SK-N-MC (cell line): ENCODE data around the gene ZFHX2.
"Not testable (repeated sequence)": the region's sequence is repeated elsewhere in the genome, so short reads cannot be mapped to it uniquely, and the experiment has no call there.

Source experiments
- DNase-seq: peaks from one replicate; pipeline ENCODE4 v3.0.0-alpha.2; 2011; ENCODE audit warnings: low read depth, low spot score
- H3K27ac ChIP-seq: fragments of 200-600 bp; sonication (generic); 2 replicates; pipeline ENCODE4 v1.5.1; 2016; ENCODE audit warnings: mixed run types
- H3K36me3 ChIP-seq: fragments of 200-600 bp; sonication (generic); 2 replicates; pipeline ENCODE4 v1.6.1; 2017; ENCODE audit warnings: antibody characterized with exemption, low read length, mixed read lengths; ENCODE audit not compliant: insufficient read depth
- H3K4me3 ChIP-seq: fragments of 200-600 bp; sonication (generic); 2 replicates; pipeline ENCODE4 v1.5.1; 2016
- H3K9ac ChIP-seq: fragments of 200-600 bp; sonication (generic); 2 replicates; pipeline ENCODE4 v1.8.0; 2017; ENCODE audit warnings: mixed run types, mixed read lengths; ENCODE audit not compliant: insufficient read length
- H3K9me3 ChIP-seq: fragments of 200-600 bp; sonication (generic); 2 replicates; pipeline ENCODE4 v1.6.1; 2017; ENCODE audit warnings: low read depth, mild to moderate bottlenecking, antibody characterized with exemption, low read length, moderate library complexity, mixed read lengths
- EZH2 ChIP-seq: fragments of 200-600 bp; sonication (generic); IDR thresholded peaks from one replicate; pipeline ENCODE4 v1.6.1; 2017; ENCODE audit warnings: antibody characterized with exemption
- FOXP2 ChIP-seq: optimal IDR thresholded peaks from 2 replicates; pipeline ENCODE3; 2011; ENCODE audit warnings: mild to moderate bottlenecking, moderate library complexity; ENCODE audit not compliant: insufficient read depth; ENCODE audit errors: extremely low read length, control extremely low read depth
- POLR2AphosphoS5 ChIP-seq: IDR thresholded peaks from 2 replicates; pipeline ENCODE4 v1.6.1; 2012; ENCODE audit warnings: mild to moderate bottlenecking, low read depth, low read length, borderline replicate concordance

ZFHX2 gene

GRCh38 chr14:23551266-23552028, at the start of gene ZFHX2:
Gene ZFHX2 (minus strand): TSS chr14:23551765. CDS start chr14:23535325, 16,440 bp downstream.
- no peak for DNase-seq
- no peaks in the 10 kb centered on the region for H3K9me3 ChIP-seq
- peak within 1 kb of the TSS; percentile 93 for H3K4me3 ChIP-seq
- H3K9ac ChIP-seq: peak within 1 kb of the TSS; percentile 74
- no peaks in the 10 kb centered on the region for H3K36me3 ChIP-seq
- 0 out of 2 replicates have a peak within 1 kb of the TSS, but pooled peaks have one; percentile 34 for H3K27ac ChIP-seq
- no peak for TF ChIP-seq FOXP2
- peak; percentile 76; the same call in 1 of the 2 replicates for TF ChIP-seq POLR2AphosphoS5

- DNase-seq: no peak
- no peaks in the 10 kb centered on the region for H3K9me3 ChIP-seq
- TF ChIP-seq EZH2 (no peak), FOXP2 (no peak)
Observed at GRCh38 chr14:23600806-23601205, 49.2 kb upstream of the ZFHX2 start.

GRCh38 chr14:23600322-23600707, 48.8 kb upstream of the ZFHX2 start:
- no peak for DNase-seq
- TF ChIP-seq EZH2 (no peak), POLR2AphosphoS5 (no peak), FOXP2 (no peak)
- Histone ChIP-seq H3K36me3 (no peaks in the 10 kb centered on the region), H3K27ac (no peak overlapping the region), H3K4me3 (no peak overlapping the region), H3K9ac (no peak overlapping the region), H3K9me3 (no peaks in the 10 kb centered on the region)

More at GRCh38 chr14:23600806-23601205, 49.2 kb upstream of the ZFHX2 start:
- Histone ChIP-seq H3K36me3 (no peaks in the 10 kb centered on the region), H3K27ac (no peak overlapping the region), H3K4me3 (no peak overlapping the region), H3K9ac (no peak overlapping the region)

- not testable (repeated sequence) for DNase-seq, H3K9me3 ChIP-seq, H3K9ac ChIP-seq, H3K4me3 ChIP-seq, H3K27ac ChIP-seq, H3K36me3 ChIP-seq
Observed at GRCh38 chr14:23594191-23594590, 42.6 kb upstream of the ZFHX2 start.

GRCh38 chr14:23590198-23590597, 38.6 kb upstream of the ZFHX2 start:
- Histone ChIP-seq H3K9ac (no peak overlapping the region), H3K27ac (no peak overlapping the region), H3K9me3 (no peaks in the 10 kb centered on the region), H3K36me3 (no peaks in the 10 kb centered on the region), H3K4me3 (no peak overlapping the region)
- TF ChIP-seq FOXP2 (no peak), POLR2AphosphoS5 (no peak), EZH2 (no peak)
- DNase-seq: no peak

- H3K9ac ChIP-seq: no peak overlapping the region
Observed at GRCh38 chr14:23589606-23590005, 38.0 kb upstream of the ZFHX2 start.

GRCh38 chr14:23588884-23589598, 37.5 kb upstream of the ZFHX2 start:
- Histone ChIP-seq H3K9ac (no peak overlapping the region), H3K36me3 (no peaks in the 10 kb centered on the region), H3K9me3 (no peaks in the 10 kb centered on the region), H3K27ac (no peak overlapping the region), H3K4me3 (no peak overlapping the region)
- TF ChIP-seq FOXP2 (no peak), POLR2AphosphoS5 (no peak), EZH2 (no peak)
- DNase-seq: no peak

More at GRCh38 chr14:23589606-23590005, 38.0 kb upstream of the ZFHX2 start:
- H3K36me3 ChIP-seq: no peaks in the 10 kb centered on the region
- DNase-seq: no peak
- TF ChIP-seq EZH2 (no peak), POLR2AphosphoS5 (no peak), FOXP2 (no peak)
- H3K27ac ChIP-seq: no peak overlapping the region
- H3K9me3 ChIP-seq: no peaks in the 10 kb centered on the region
- no peak overlapping the region for H3K4me3 ChIP-seq

- not testable (repeated sequence) for DNase-seq
Observed at GRCh38 chr14:23584527-23585203, 33.1 kb upstream of the ZFHX2 start.

GRCh38 chr14:23583761-23584526, 32.4 kb upstream of the ZFHX2 start:
- not testable (repeated sequence) for H3K36me3 ChIP-seq, H3K27ac ChIP-seq, DNase-seq, H3K4me3 ChIP-seq, H3K9me3 ChIP-seq, H3K9ac ChIP-seq

More at GRCh38 chr14:23584527-23585203, 33.1 kb upstream of the ZFHX2 start:
- H3K4me3 ChIP-seq, H3K27ac ChIP-seq, H3K9ac ChIP-seq, H3K9me3 ChIP-seq, H3K36me3 ChIP-seq: not testable (repeated sequence)
